K562 (cell line): ENCODE measurements around the gene CTSZ. TPM values are rescaled to one million over a fixed set of nuclear protein-coding genes. Genes with fewer than 3 reads are reported as not detected.
A peak's percentile ranks its signal among the peaks of the same experiment; 100 is the strongest.

Source experiments
- ARID1B ChIP-seq: fragments of 450-650 bp; IDR thresholded peaks from 2 replicates; pipeline ENCODE4 v1.6.1; 2016; ENCODE audit warnings: antibody characterized with exemption, mild to moderate bottlenecking, inconsistent platforms
- LEF1 ChIP-seq: fragments of 450-650 bp; IDR thresholded peaks from 2 replicates; pipeline ENCODE4 v1.6.1; 2016; ENCODE audit warnings: mild to moderate bottlenecking
- MECOM ChIP-seq: fragments of 250-450 bp; sonication (Bioruptor Pico); IDR thresholded peaks from 2 replicates; pipeline ENCODE4 v1.8.0; 2022; ENCODE audit warnings: inconsistent platforms
- MED1 ChIP-seq: sonication (generic); formaldehyde crosslinking; IDR thresholded peaks from 2 replicates; pipeline ENCODE4 v1.8.1; 2023; ENCODE audit warnings: missing genetic modification reagents, borderline replicate concordance
- MNT ChIP-seq, 2 experiments: fragments of 450-650 bp; conservative IDR thresholded peaks; 2 replicates each; pipeline ENCODE4 v1.6.1; 2017; ENCODE audit warnings: mild to moderate bottlenecking in 2 of 2, moderate library complexity in 2 of 2
- NCOA4 ChIP-seq: fragments of 450-650 bp; IDR thresholded peaks from 2 replicates; pipeline ENCODE4 v1.6.1; 2018; ENCODE audit warnings: mild to moderate bottlenecking; ENCODE audit not compliant: partially characterized antibody
- NELFE ChIP-seq: IDR thresholded peaks from 2 replicates; pipeline ENCODE4 v1.6.1; 2011; ENCODE audit warnings: mild to moderate bottlenecking; ENCODE audit not compliant: insufficient read depth, insufficient read length
- PRDM10 ChIP-seq: fragments of 450-650 bp; IDR thresholded peaks from 2 replicates; pipeline ENCODE4 v1.6.1; 2018; ENCODE audit not compliant: partially characterized antibody
- SRSF7 ChIP-seq: fragments of 200-400 bp; formaldehyde crosslinking; optimal IDR thresholded peaks from 2 replicates; pipeline ENCODE3; 2017; ENCODE audit warnings: mild to moderate bottlenecking, low read depth, low read length
- ZNF589 ChIP-seq: fragments of 200-800 bp; sonication (Bioruptor generic); IDR thresholded peaks from 2 replicates; pipeline ENCODE4 v1.6.1; 2016; ENCODE audit warnings: low read depth, missing genetic modification characterization, missing compliant biosample characterization
- polyA plus RNA-seq, 8 experiments: library from polyadenylated mRNA; depleted of rRNA in 4 of 8; stranded (reverse) in 5 of 8; unstranded in 3 of 8; fragments of >200 nt; fragmentation: Nextera tagmentation in 2 of 8; fragmentation: Illumina TruSeq in 1 of 8; extraction: Ambion mirVana in 2 of 8; extraction: Trizol in 1 of 8; gene quantifications; 2 replicates each; pipeline versions ENCODE4 v1.2.1 to v1.2.3, GENCODE V29; 2011 to 2014; ENCODE audit warnings: inconsistent platforms in 1 of 8, missing spikeins in 1 of 8
- total RNA-seq, 7 experiments: library from RNA; depleted of rRNA in 6 of 7; stranded (reverse); fragments of >200 nt in 6 of 7; fragmentation: Illumina TruSeq in 2 of 7; extraction: Trizol in 2 of 7; gene quantifications; 2 replicates each; pipeline versions ENCODE4 v1.2.1 to v1.2.3, GENCODE V29; 2011 to 2021; ENCODE audit warnings: low replicate concordance in 1 of 7
- TF ChIP-seq, protein P1 (sequence below): fragments of 250-450 bp; sonication (Bioruptor Pico); IDR thresholded peaks from 2 replicates; pipeline ENCODE4 v1.8.0; 2021; ENCODE audit warnings: moderate library complexity, mild to moderate bottlenecking, inconsistent platforms
- TF ChIP-seq, protein P2 (sequence below): fragments of 450-650 bp; IDR thresholded peaks from 2 replicates; pipeline ENCODE4 v1.6.1; 2016; ENCODE audit warnings: low read depth

Gene CTSZ
- total and polyA plus RNA-seq, 9 of the 15 experiments (the other 6 are each of a cell fraction or from before 2014, with no cell fraction given): 1.6 to 143 (median 82.8) TPM

DNA sequence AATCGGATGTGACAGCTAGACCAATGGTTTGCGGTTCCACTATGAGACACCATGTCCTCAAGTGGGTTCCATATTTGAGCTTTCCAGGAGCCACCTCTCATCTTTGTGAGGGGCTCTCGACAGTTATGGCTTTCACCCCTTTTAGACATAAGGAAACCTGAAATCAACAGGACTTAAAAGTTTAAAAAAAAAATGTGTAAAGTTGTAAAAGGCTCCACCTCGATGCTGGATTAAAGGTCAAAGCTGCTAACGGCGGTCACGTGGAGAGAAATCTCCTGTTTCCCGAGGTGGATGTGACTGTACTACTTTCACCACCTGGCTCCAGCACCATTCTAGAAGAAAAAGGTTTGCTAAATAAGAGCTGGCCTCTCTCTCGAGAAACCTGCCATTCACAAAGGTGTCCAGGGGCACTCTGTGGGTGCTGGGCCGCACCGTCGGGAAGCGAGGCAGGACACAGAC lies 24.5 kb upstream of the CTSZ start (continued):
- TF ChIP-seq, protein P1, sequence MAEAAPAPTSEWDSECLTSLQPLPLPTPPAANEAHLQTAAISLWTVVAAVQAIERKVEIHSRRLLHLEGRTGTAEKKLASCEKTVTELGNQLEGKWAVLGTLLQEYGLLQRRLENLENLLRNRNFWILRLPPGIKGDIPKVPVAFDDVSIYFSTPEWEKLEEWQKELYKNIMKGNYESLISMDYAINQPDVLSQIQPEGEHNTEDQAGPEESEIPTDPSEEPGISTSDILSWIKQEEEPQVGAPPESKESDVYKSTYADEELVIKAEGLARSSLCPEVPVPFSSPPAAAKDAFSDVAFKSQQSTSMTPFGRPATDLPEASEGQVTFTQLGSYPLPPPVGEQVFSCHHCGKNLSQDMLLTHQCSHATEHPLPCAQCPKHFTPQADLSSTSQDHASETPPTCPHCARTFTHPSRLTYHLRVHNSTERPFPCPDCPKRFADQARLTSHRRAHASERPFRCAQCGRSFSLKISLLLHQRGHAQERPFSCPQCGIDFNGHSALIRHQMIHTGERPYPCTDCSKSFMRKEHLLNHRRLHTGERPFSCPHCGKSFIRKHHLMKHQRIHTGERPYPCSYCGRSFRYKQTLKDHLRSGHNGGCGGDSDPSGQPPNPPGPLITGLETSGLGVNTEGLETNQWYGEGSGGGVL (CRISPR knock-in tag): no peak
- TF ChIP-seq SRSF7: no peak
- TF ChIP-seq ZNF589 (CRISPR knock-in tag): no peak
- TF ChIP-seq MNT (conservative IDR thresholded peaks at IDR 0.05): peak in 1 of 2 experiments; percentile 21; a peak in 2 of 4 replicates
- no peak for TF ChIP-seq PRDM10
- TF ChIP-seq LEF1: no peak
- no peak for TF ChIP-seq NCOA4
- TF ChIP-seq MECOM (CRISPR knock-in tag): 0 out of 2 replicates have a peak, but pooled peaks have one; percentile 74
- TF ChIP-seq MED1 (CRISPR knock-in tag): 0 out of 2 replicates have a peak, but pooled peaks have one; percentile 24
- TF ChIP-seq, protein P2, sequence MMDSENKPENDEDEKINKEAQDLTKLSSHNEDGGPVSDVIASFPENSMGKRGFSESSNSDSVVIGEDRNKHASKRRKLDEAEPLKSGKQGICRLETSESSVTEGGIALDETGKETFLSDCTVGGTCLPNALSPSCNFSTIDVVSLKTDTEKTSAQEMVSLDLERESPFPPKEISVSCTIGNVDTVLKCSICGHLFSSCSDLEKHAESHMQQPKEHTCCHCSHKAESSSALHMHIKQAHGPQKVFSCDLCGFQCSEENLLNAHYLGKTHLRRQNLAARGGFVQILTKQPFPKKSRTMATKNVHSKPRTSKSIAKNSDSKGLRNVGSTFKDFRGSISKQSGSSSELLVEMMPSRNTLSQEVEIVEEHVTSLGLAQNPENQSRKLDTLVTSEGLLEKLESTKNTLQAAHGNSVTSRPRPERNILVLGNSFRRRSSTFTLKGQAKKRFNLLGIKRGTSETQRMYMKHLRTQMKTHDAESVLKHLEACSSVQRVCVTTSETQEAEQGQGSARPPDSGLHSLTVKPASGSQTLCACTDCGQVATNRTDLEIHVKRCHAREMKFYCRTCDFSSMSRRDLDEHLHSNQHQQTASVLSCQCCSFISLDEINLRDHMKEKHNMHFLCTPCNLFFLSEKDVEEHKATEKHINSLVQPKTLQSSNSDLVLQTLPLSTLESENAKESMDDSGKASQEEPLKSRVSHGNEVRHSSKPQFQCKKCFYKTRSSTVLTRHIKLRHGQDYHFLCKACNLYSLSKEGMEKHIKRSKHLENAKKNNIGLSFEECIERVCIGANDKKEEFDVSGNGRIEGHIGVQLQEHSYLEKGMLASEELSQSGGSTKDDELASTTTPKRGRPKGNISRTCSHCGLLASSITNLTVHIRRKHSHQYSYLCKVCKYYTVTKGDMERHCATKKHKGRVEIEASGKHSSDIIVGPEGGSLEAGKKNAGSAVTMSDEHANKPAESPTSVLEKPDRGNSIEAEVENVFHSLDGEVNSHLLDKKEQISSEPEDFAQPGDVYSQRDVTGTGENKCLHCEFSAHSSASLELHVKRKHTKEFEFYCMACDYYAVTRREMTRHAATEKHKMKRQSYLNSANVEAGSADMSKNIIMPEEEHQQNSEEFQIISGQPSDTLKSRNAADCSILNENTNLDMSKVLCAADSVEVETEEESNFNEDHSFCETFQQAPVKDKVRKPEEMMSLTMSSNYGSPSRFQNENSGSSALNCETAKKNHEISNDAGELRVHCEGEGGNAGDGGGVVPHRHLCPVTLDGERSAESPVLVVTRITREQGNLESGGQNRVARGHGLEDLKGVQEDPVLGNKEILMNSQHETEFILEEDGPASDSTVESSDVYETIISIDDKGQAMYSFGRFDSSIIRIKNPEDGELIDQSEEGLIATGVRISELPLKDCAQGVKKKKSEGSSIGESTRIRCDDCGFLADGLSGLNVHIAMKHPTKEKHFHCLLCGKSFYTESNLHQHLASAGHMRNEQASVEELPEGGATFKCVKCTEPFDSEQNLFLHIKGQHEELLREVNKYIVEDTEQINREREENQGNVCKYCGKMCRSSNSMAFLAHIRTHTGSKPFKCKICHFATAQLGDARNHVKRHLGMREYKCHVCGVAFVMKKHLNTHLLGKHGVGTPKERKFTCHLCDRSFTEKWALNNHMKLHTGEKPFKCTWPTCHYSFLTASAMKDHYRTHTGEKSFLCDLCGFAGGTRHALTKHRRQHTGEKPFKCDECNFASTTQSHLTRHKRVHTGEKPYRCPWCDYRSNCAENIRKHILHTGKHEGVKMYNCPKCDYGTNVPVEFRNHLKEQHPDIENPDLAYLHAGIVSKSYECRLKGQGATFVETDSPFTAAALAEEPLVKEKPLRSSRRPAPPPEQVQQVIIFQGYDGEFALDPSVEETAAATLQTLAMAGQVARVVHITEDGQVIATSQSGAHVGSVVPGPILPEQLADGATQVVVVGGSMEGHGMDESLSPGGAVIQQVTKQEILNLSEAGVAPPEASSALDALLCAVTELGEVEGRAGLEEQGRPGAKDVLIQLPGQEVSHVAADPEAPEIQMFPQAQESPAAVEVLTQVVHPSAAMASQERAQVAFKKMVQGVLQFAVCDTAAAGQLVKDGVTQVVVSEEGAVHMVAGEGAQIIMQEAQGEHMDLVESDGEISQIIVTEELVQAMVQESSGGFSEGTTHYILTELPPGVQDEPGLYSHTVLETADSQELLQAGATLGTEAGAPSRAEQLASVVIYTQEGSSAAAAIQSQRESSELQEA: no peak
- no peak for TF ChIP-seq ARID1B
- TF ChIP-seq NELFE: no peak
